Esophagus squamous epithelium (tissue), 5 donors: ENCODE data around the gene MRPL55. TPM values are rescaled to one million over a fixed set of nuclear protein-coding genes. Genes with fewer than 3 reads are reported as not detected.
A peak's percentile ranks its signal among the peaks of the same experiment; 100 is the strongest.

Experiments
- DNase-seq: peaks from one replicate; lab custom pipeline; 2025; lab: John Stamatoyannopoulos, UW
- H3K27ac ChIP-seq, 4 donors: fragments of 200-600 bp; sonication (generic); one replicate each; pipeline ENCODE4 v1.5.1; 2016 to 2019; ENCODE audit warnings: mild to moderate bottlenecking in 1 of 4
- H3K27me3 ChIP-seq, 4 donors: fragments of 200-600 bp; sonication (generic); 1 replicate in 3 of 4; 2 replicates in 1 of 4; pipeline versions ENCODE4 v1.5.1 to v1.6.0; 2017 to 2021; ENCODE audit warnings: antibody characterized with exemption in 1 of 4
- H3K36me3 ChIP-seq, 3 donors: fragments of 200-600 bp; sonication (generic); one replicate each; pipeline ENCODE4 v1.5.1; 2016 to 2019
- H3K4me1 ChIP-seq, 3 donors: fragments of 200-600 bp; sonication (generic); one replicate each; pipeline ENCODE4 v1.5.1; 2017 to 2019
- H3K4me3 ChIP-seq, 4 donors: fragments of 200-600 bp; sonication (generic); 1 replicate in 3 of 4; 2 replicates in 1 of 4; pipeline ENCODE4 v1.5.1; 2016 to 2019; ENCODE audit warnings: mild to moderate bottlenecking in 2 of 4, moderate library complexity in 1 of 4
- H3K9me3 ChIP-seq, 3 donors: fragments of 200-600 bp; sonication (generic); one replicate each; pipeline ENCODE4 v1.5.1; 2016 to 2019
- CTCF ChIP-seq, 6 experiments: fragments of 450-650 bp in 4 of 6; fragments of 200-600 bp in 2 of 6; sonication (generic) in 2 of 6; IDR thresholded peaks; one replicate each; pipeline ENCODE4 v1.5.1; 2016 to 2019; ENCODE audit warnings: antibody characterized with exemption in 6 of 6, mild to moderate bottlenecking in 4 of 6, moderate library complexity in 4 of 6
- POLR2A ChIP-seq, 4 donors: fragments of 450-650 bp; IDR thresholded peaks; one replicate each; pipeline ENCODE4 v1.6.1; 2017; ENCODE audit warnings: antibody characterized with exemption in 4 of 4, mild to moderate bottlenecking in 4 of 4, moderate library complexity in 3 of 4
- WGBS, 2 donors: methylation state at CpG; one replicate each; pipeline ENCODE4 v1.1.5; 2018; 5-methylcytosine and 5-hydroxymethylcytosine counted together
- intact Hi-C: fragments of 100-400 bp; cut with DNase I; formaldehyde crosslinking; loops from one replicate; pipeline ENCODE4 v1.15.0; 2022
- total RNA-seq, 4 donors: library from RNA; depleted of rRNA; stranded (reverse); fragments of >200 nt; gene quantifications; one replicate each; pipeline ENCODE4 v1.1.0, GENCODE V29; 2016
- donor health status: DM: yes; HTN: yes; CAD: no.

MRPL55 gene
- total RNA-seq, 4 donors from 2014 or later: 33.8 to 62.2 (median 51.2) TPM

- Histone ChIP-seq H3K4me1 (peaks cover 24 to 56% (median 33%) of the 10 kb centered on the region in 3 donors), H3K9me3 (no peaks in the 10 kb centered on the region), H3K4me3 (no peak overlapping the region), H3K27me3 (no peaks in the 10 kb centered on the region), H3K36me3 (peaks cover 0 to 29% (median 9%) of the 10 kb centered on the region in 3 donors), H3K27ac (no peak overlapping the region)
- no peak for DNase-seq
- no peak for TF ChIP-seq CTCF (IDR thresholded peaks at IDR 0.05)
- TF ChIP-seq POLR2A (IDR thresholded peaks at IDR 0.05): no peak
- intact Hi-C loops: loop anchor here (10.0 kb wide), 1 partner anchor 59 kb away; the partner anchor contains the start of gene IBA57
- WGBS, 2 donors: 90 to 92% methylated on average over 2 of the region's 8 CpGs
These were observed 2.9 kb downstream of the MRPL55 start for GRCh38 chr1:228105996-228106799.

GRCh38 chr1:228105270-228105995, 3.7 kb downstream of the MRPL55 start:
- 72 to 79% methylated on average over 4 to 5 of the region's 9 CpGs for WGBS, 2 donors
- intact Hi-C loops: loop anchor here (10.0 kb wide), 1 partner anchor 59 kb away; the partner anchor contains the start of gene IBA57

GRCh38 chr1:228104526-228105269, 4.4 kb downstream of the MRPL55 start:
- H3K4me1 ChIP-seq: peaks cover 20 to 62% (median 28%) of the 10 kb centered on the region in 3 donors
- DNase-seq: no peak
- no peaks in the 10 kb centered on the region for H3K9me3 ChIP-seq
- 52 to 57% methylated on average over 3 to 6 of the region's 7 CpGs for WGBS, 2 donors
- TF ChIP-seq CTCF (IDR thresholded peaks at IDR 0.05) (no peak), POLR2A (IDR thresholded peaks at IDR 0.05) (no peak)
- H3K27ac ChIP-seq: no peak overlapping the region
- intact Hi-C loops: loop anchor here (10.0 kb wide), 1 partner anchor 60 kb away; the partner anchor contains the start of gene IBA57
- no peak overlapping the region for H3K4me3 ChIP-seq
- no peaks in the 10 kb centered on the region for H3K27me3 ChIP-seq
- peaks cover 4 to 44% (median 18%) of the 10 kb centered on the region in 3 donors for H3K36me3 ChIP-seq

More at GRCh38 chr1:228105270-228105995, 3.7 kb downstream of the MRPL55 start:
- H3K4me1 ChIP-seq: peaks cover 24 to 62% (median 33%) of the 10 kb centered on the region in 3 donors
- TF ChIP-seq CTCF (IDR thresholded peaks at IDR 0.05) (no peak), POLR2A (IDR thresholded peaks at IDR 0.05) (no peak)
- H3K36me3 ChIP-seq: peaks cover 0 to 36% (median 14%) of the 10 kb centered on the region in 3 donors
- H3K27me3 ChIP-seq: no peaks in the 10 kb centered on the region
- H3K4me3 ChIP-seq: no peak overlapping the region
- DNase-seq: no peak
- H3K27ac ChIP-seq: no peak overlapping the region
- no peaks in the 10 kb centered on the region for H3K9me3 ChIP-seq

- peak within 1 kb of the TSS; percentile 59 to 90 (median 80) for H3K4me3 ChIP-seq
- H3K9me3 ChIP-seq: no peaks in the 10 kb centered on the region
- 0% methylated on average over 2 of the region's 104 CpGs; no CpG with 5 or more reads in 1 of the 2 donors for WGBS, 2 donors
- no peaks in the 10 kb centered on the region for H3K27me3 ChIP-seq
- peak; percentile 57 for DNase-seq
- H3K4me1 ChIP-seq: peaks cover 11 to 58% (median 21%) of the 10 kb centered on the region in 3 donors
- H3K27ac ChIP-seq: peak within 1 kb of the TSS; percentile 91 to 97 (median 92)
- peaks cover 18 to 60% (median 32%) of the 10 kb centered on the region in 3 donors for H3K36me3 ChIP-seq
- TF ChIP-seq CTCF (IDR thresholded peaks at IDR 0.05) (peak in 1 of 6 experiments; percentile 44), POLR2A (IDR thresholded peaks at IDR 0.05) (peak in 3 of 4 donors; percentile 50 to 82 (median 57))
- intact Hi-C loops: loop anchor here (10.0 kb wide), 1 partner anchor 62 kb away; the partner anchor contains the start of gene IBA57
These were observed 6.1 kb downstream of the MRPL55 start, which contains the start of gene C1orf35 for GRCh38 chr1:228102791-228103620. Gene C1orf35, minus strand, starts transcription at chr1:228103325. Its CDS starts 98 bp downstream, at chr1:228103227.
